Stimulated activated CD4-positive, alpha-beta T cell treated with anti-CD3 and anti-CD28 coated beads, TNF-alpha, amount 100 ng/mL, for 1 hour (primary cell): ENCODE results near the gene S100G.

ENCODE experiments used
- DNase-seq, 3 donors: peaks; one replicate each; pipeline ENCODE4 v3.0.0-alpha.2; 2020; ENCODE audit warnings: low read depth in 3 of 3, low spot score in 1 of 3

S100G gene

DNA sequence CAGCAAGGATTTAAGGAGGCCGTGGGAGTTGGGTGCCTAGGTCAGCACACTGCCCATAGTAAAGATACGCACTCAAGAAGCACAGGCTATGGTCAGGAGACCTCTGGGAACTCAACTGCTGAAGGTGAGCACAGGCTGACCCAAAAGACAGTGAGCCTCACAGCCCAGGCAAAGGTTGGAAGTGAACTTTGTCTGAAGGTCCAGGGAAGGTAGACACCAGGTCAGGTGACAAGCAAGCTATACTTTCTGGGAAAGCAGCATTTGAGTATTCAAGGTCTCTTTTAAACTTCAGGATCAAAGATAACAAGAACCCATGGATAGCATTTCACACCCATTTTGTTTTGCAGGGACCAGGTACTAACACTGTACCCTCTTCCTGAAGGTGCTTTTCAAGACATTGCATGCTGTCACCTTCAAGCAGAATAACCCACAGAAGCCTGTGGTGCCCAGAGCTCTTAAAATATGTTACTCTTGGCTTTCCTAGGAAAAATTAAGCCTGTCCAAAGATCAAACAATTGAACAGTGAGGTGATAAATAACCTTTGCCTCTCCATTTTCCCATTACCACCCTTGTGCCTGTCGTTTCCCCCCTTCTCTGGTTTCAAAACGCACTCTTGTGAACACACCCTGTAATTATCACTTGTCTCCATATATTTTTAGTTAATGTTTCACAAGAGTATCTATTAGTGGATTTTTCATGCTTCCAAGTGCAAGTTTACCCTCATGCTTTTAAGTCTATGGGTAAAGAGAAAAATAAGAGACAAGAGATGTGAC is 3.4 kb upstream of the S100G start:
- no peak for DNase-seq

DNA sequence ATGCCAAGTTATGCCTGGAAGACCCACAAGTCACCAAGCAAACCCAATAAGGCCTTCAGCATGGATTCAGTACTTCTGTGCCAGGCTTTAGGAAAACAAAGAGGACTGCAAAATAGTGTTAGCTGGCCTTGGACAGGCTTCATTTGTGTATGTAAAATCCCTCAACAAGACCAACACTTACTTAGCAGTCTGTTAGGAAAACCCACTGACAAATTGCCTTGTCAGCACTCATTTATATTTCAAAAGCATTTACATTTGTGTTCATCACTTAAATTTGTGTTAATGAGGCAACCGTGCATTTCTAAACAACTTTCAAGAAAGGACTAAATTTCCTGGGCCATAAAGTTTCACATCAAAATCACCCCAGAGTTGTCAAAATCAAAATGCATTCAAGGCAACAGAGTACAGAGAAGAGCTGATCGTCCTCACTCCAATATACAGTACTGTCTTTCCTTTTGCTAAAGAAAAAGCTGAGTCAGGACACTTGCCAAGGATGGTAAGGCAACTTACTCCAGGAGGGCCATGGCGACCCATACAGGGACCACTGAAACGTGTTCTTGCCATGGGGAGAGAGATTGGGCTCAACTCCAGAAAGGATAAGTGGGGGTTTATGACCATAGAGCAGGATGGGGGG is 1.6 kb downstream of the S100G start:
- no peak for DNase-seq

DNA sequence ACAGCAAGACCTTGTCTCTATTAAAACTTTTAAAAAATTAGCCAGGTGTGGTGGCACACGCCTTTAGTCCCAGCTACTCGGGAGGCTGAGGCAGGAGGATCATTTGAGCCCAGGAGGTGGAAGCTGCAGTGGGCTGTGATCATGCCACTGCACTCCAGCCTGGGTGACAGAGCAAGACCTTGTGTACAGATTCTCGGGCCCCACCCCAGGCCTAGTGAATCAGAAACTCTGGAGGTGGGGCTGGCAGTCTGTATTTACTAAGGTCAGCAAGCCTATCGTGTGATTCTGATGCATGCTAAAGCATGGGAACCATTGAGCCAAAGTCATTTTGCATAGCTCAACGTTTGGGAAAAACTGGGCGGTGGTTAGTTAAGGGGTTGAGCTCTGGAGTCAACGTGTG is 3.5 kb downstream of the S100G start:
- DNase-seq, result no peak

DNA sequence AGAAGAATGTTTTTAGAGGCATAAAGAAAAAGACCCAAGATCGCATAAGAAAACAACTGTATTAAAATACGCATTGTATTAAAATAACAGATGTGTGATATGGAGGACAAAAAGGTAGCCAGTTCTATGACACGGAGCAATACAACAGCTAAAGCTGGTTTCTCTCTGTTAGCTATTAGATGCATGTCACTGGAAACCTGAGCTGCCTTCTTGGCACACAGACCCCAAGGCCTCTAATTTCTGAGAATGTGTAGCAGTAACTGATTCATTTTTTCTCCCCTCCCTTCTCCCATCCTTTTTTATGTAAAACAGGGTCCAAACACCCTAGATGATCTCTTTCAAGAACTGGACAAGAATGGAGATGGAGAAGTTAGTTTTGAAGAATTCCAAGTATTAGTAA is 4.1 kb downstream of the S100G start:
- no peak for DNase-seq

DNA sequence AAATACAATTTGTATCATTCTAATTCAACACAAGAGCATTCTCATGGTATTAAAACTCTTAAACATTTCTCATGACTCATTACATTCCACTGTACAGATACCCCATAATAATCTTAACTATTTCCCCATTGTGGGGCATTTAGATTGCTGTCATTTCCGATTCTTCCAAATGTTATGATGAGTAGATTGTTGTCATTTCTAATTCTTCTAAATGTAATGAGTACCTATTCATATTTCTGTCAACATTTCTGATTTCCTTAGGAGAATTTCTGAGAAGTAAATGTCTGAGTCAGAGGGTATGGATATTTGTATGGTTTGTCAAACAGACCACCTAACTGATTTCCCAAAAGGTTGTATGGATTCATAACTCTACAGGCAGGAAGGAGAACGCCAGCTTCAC is 8.3 kb downstream of the S100G start:
- DNase-seq, result no peak

- no peak for DNase-seq
Observed at GRCh38 chrX:16659321-16659720, 9.4 kb downstream of the S100G start.

DNA sequence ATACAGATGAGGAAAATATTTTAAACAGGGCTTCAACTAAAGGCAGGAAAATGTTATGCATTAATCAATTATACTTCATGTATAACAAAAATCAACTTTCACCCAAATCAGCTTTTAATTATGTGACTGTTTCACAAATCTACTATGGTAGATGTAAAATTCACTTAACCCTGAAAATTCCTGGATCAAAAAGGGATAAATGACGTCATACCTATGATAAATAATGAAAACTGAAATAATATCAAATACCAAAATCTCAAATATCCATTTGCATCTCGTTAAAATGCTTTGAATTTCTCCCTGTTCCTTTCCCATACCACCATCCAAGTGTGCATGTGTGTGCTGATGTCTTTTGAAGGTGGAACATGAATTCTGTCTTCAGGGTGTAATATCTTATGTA is 11.5 kb downstream of the S100G start:
- no peak for DNase-seq

GRCh38 chrX:16662402-16662801 is 12.4 kb downstream of the S100G start:
- no peak for DNase-seq

GRCh38 chrX:16664074-16664473 is 14.1 kb downstream of the S100G start:
- DNase-seq, result no peak

DNA sequence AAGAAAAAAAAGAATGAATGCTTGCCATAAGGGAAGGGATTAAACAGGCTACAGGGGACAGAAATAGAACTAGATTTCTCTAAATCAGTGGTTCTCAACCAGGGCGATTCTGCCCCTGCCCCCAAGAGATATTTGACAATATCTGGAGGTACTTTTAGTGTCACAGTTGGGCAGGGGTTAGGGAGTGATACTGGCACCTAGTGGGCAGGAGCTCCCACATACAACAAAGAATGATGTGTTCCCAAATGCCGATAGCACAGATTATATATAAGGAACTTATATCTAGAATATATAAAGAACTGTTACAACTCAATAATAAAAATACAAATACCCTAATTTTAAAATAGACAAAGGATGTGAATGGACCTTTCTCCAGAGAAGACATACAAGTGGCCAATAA is 14.7 kb downstream of the S100G start:
- DNase-seq, result no peak

DNA sequence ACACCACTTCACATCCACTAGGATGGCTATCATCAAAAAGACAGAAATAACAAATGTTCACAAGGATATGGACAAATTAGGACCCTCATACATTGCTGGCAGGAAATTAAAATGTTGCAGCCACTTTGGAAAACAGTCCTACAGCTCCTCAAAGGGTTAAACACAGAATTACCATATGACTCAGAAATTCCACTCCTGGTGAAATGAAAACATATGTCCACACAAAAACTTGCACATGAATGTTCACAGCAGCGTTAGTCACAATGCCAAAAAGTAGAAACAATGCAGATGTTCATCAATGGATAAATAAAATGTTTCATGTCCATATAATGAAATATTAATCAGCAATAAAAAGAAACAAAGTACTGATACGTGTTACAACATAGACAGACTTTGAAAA is 15.1 kb downstream of the S100G start:
- no peak for DNase-seq

- DNase-seq, result no peak
Observed at GRCh38 chrX:16666541-16666940, 16.6 kb downstream of the S100G start.

- DNase-seq, result no peak
Observed at GRCh38 chrX:16671005-16671404, 21.0 kb downstream of the S100G start.

DNA sequence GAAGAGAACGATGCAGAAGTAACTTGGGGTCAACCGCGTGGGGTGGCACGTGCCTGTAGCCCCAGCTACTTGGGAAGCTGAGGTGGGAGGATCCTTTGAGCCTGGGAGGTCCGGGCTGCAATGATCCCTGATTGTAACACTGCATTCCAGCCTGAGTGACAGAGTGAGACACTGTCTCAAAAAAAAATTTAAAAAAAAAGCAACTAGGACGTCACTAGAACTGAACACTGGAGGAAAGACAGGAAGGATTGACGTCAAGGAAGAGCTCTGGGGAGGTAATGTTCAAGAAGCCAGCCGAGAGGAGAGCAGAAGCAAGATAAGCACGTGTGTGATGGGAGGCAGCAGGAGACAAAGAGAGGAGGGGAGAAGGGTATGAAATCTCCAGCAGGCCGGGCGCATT is 28.7 kb downstream of the S100G start:
- DNase-seq, result no peak

- no peak for DNase-seq
Observed at GRCh38 chrX:16683007-16683664, 33.2 kb downstream of the S100G start.

GRCh38 chrX:16687514-16687913 is 37.6 kb downstream of the S100G start:
- no peak for DNase-seq

DNA sequence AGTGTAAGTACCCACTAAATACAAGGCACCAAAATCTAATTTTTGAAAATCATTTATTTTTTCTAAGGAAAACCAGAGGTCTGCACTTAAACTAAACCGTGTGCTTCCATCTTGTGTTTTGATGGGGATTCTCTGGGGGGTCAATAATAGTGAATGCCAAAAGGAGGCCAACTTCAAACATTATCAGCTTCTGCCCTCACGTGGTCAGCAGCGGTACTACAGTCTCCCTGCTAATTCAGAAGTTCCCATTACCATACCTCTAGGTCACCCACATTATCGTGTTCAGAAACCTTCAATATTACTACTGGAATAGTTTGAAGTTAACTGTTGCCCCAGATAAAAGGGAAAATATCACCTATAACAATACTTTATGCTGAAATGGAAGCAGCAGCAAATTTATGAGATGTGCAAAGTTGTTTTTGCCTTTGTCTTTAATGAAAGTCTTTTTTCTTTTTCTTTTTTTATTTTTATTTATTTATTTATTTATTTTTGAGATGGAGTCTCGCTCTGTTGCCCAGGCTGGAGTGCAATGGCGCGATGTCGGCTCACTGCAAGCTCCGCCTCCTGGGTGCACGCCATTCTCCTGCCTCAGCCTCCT is 45.2 kb downstream of the S100G start:
- peak in 2 of 3 donors; percentile 41 to 52 for DNase-seq

DNA sequence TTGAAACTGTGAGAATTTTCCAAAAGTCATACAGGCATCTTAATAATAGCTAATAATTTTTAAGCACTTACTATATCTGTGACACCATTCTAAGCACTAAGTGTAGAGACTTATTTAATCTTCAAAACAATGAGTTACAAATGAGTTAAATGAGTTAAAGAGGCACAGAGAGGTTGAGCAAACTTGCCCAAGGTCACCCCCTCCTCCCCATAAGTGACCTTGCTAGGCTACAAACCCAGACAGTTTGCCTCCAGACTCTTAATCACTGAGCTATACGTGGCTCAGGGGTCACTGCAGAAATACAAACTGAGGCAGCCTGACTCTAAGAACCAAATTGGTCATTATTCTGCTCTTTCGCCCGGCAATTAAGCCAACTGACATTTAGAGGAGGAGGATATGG is 47.0 kb downstream of the S100G start:
- DNase-seq, result no peak

DNA sequence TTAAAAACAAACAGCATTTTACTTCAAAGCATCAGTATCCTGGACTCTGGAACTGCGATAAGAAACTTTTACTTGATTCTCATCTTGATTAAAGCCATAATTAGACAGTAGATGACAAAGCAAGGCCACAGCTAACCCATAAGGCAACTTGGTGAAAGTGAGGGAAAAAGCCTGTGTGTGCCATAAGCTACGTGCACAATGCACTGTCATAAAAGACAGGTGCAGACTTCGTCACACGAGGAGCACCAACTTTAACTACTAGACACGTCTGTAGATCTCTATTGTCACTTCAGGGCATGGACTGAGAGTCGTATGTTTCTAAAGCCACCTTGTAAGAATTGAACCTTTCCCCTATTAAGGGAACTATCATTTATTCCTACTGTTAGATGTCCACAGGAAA is 49.4 kb downstream of the S100G start:
- DNase-seq, result no peak

DNA sequence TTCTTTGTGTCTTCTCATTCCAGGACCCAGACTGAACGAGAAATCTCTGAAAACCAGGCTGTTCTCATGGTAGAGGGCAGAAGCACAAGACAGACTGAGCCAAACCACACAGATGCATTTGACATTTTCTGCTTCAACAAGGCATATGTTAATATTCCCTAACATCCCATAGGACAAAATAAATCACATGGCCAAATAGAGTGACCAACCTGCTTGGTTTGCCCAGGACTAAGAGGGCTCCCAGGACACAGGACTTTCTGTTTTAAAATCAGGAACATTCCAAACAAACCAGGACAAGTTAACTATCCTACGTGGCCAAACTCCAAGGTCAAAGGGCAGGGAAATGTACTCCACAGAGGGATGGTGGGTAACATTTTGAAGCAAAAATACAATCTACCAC is 50.8 kb downstream of the S100G start:
- no peak for DNase-seq

GRCh38 chrX:16702700-16703599 is 53.0 kb downstream of the S100G start:
- no peak for DNase-seq
